Aorta (tissue), 5 donors: Measurements from ENCODE around the gene FBN1. TPM values are rescaled to one million over a fixed set of nuclear protein-coding genes. Genes with fewer than 3 reads are reported as not detected.

ENCODE experiments used
- ATAC-seq: fragments of 200-7000 bp; cut with Tn5 transposase; one replicate; pipeline ENCODE4 v1.9.1; 2022; ENCODE audit warnings: moderate library complexity; ENCODE audit not compliant: low FRiP score
- DNase-seq, 2 donors: peaks; one replicate each; pipeline ENCODE4 v3.0.0-alpha.2; 2020
- H3K27ac ChIP-seq, 2 donors: one replicate each; pipeline ENCODE4 v1.5.1; 2013; ENCODE audit warnings: low read length in 2 of 2, mild to moderate bottlenecking in 2 of 2, moderate library complexity in 2 of 2, control low read depth in 1 of 2, inconsistent platforms in 1 of 2, low read depth in 1 of 2
- H3K27me3 ChIP-seq, 2 donors: one replicate each; pipeline ENCODE4 v1.6.1; 2013; ENCODE audit warnings: control low read depth in 1 of 2, low read length in 1 of 2, mild to moderate bottlenecking in 1 of 2, moderate library complexity in 1 of 2; ENCODE audit not compliant: insufficient read depth in 2 of 2, control insufficient read depth in 1 of 2
- H3K36me3 ChIP-seq, 2 donors: one replicate each; pipeline ENCODE4 v1.6.1; 2013; ENCODE audit warnings: control low read depth in 1 of 2, low read length in 1 of 2, mild to moderate bottlenecking in 1 of 2; ENCODE audit not compliant: insufficient read depth in 2 of 2, control insufficient read depth in 1 of 2
- H3K4me1 ChIP-seq, 2 donors: one replicate each; pipeline ENCODE4 v1.6.1; 2013; ENCODE audit warnings: low read length in 2 of 2, control low read depth in 1 of 2, mild to moderate bottlenecking in 1 of 2, moderate library complexity in 1 of 2; ENCODE audit not compliant: insufficient read depth in 2 of 2, control insufficient read depth in 1 of 2
- H3K4me3 ChIP-seq, 2 donors: one replicate each; pipeline ENCODE4 v1.5.1; 2013; ENCODE audit warnings: low read length in 2 of 2, control low read depth in 1 of 2, mild to moderate bottlenecking in 1 of 2
- H3K9me3 ChIP-seq: one replicate; pipeline ENCODE4 v1.6.1; 2013; ENCODE audit warnings: mild to moderate bottlenecking, low read length; ENCODE audit not compliant: control insufficient read depth
- WGBS, 2 donors: extraction: QIAGEN DNeasy Blood & Tissue Kit; methylation state at CpG; one replicate each; pipeline ENCODE4 v1.1.7; 2013; 5-methylcytosine and 5-hydroxymethylcytosine counted together
- intact Hi-C, 2 donors: fragments of 100-400 bp; cut with DNase I; formaldehyde crosslinking; loops; one replicate each; pipeline versions ENCODE4 v1.14.2 to v1.15.0; 2022
- polyA plus RNA-seq, 2 donors: library from polyadenylated mRNA; stranded (reverse); fragments of 200-250 nt; gene quantifications; one replicate each; pipeline ENCODE4 v1.2.3, GENCODE V29; 2013
- total RNA-seq, 2 donors: library from RNA; stranded (reverse); fragmentation: NEBNext Ultra II Directional; extraction: Animal tissue kit (Norgen Biotek cat#: 25700); gene quantifications; one replicate each; pipeline ENCODE4 v1.2.1, GENCODE V29; 2021
- donor health status: healthy with polysubstance abuse.
- donor health status: Bipolar disorder and iron deficiency.
- donor health status: DM: no; HTN: no; CAD: no.
- donor health status: DM: no; HTN: no; CAD: no.
- donor health status: DM: yes; HTN: yes; CAD: no.

FBN1 gene
- total and polyA plus RNA-seq, 4 donors = 24.7 to 529 (median 141) TPM

- Histone ChIP-seq H3K36me3 (peaks cover 2 to 6% of the 10 kb centered on the region in 2 donors), H3K27me3 (no peaks in the 10 kb centered on the region), H3K4me1 (peaks cover 3 to 4% of the 10 kb centered on the region in 2 donors), H3K4me3 (no peak overlapping the region), H3K27ac (peak overlapping the region in 1 of 2 donors; percentile 36), H3K9me3 (no peaks in the 10 kb centered on the region)
- DNase-seq (peak in 1 of 2 donors; percentile 55), ATAC-seq (peak; percentile 75)
- intact Hi-C loops = no loop called here
- WGBS, 2 donors = 5 to 12% methylated on average over 6 of the region's 6 CpGs
Observed at GRCh38 chr15:48510976-48511375, 134.5 kb downstream of the FBN1 start.

GRCh38 chr15:48507416-48508065, 138.0 kb downstream of the FBN1 start:
- DNase-seq = no peak
- no peak overlapping the region for H3K4me3 ChIP-seq
- peaks cover 6 to 7% of the 10 kb centered on the region in 2 donors for H3K36me3 ChIP-seq
- peak; percentile 75 for ATAC-seq
- no peaks in the 10 kb centered on the region for H3K9me3 ChIP-seq
- peaks cover 3 to 4% of the 10 kb centered on the region in 2 donors for H3K4me1 ChIP-seq
- WGBS, 2 donors = 47 to 50% methylated on average over 2 of the region's 2 CpGs
- H3K27ac ChIP-seq = no peak overlapping the region
- intact Hi-C loops = loop anchor here (5.0 kb wide), 1 partner anchor 140 kb away; the partner anchor contains the start of gene FBN1 (in 2 of the 2)
- no peaks in the 10 kb centered on the region for H3K27me3 ChIP-seq

GRCh38 chr15:48505067-48505466, 140.4 kb downstream of the FBN1 start:
- Histone ChIP-seq H3K27me3 (no peaks in the 10 kb centered on the region), H3K4me1 (peaks cover 2 to 3% of the 10 kb centered on the region in 2 donors), H3K9me3 (no peaks in the 10 kb centered on the region), H3K36me3 (peaks cover 6 to 7% of the 10 kb centered on the region in 2 donors), H3K27ac (no peak overlapping the region), H3K4me3 (no peak overlapping the region)
- DNase-seq (no peak), ATAC-seq (no peak)
- WGBS, 2 donors = 76 to 89% methylated on average over 3 of the region's 3 CpGs
- intact Hi-C loops = loop anchor here (5.0 kb wide), 1 partner anchor 142 kb away; the partner anchor contains the start of gene FBN1 (in 2 of the 2)

GRCh38 chr15:48501208-48501607, 144.3 kb downstream of the FBN1 start:
- H3K4me3 ChIP-seq = no peak overlapping the region
- no peak overlapping the region for H3K27ac ChIP-seq
- intact Hi-C loops = no loop called here
- H3K36me3 ChIP-seq = peaks cover 6 to 7% of the 10 kb centered on the region in 2 donors
- no peaks in the 10 kb centered on the region for H3K9me3 ChIP-seq
- WGBS, 2 donors = 63 to 82% methylated on average over 1 of the region's 1 CpG
- no peak for ATAC-seq
- no peaks in the 10 kb centered on the region for H3K27me3 ChIP-seq
- H3K4me1 ChIP-seq = peaks cover 0 to 2% of the 10 kb centered on the region in 2 donors
- DNase-seq = no peak

GRCh38 chr15:48500595-48500994, 144.9 kb downstream of the FBN1 start:
- intact Hi-C loops = no loop called here
- Histone ChIP-seq H3K36me3 (peaks cover 6 to 7% of the 10 kb centered on the region in 2 donors), H3K4me1 (peaks cover 0 to 2% of the 10 kb centered on the region in 2 donors), H3K27me3 (no peaks in the 10 kb centered on the region), H3K27ac (no peak overlapping the region), H3K4me3 (no peak overlapping the region), H3K9me3 (no peaks in the 10 kb centered on the region)
- no peak for DNase-seq
- no peak for ATAC-seq
- 83 to 88% methylated on average over 4 of the region's 4 CpGs for WGBS, 2 donors

- Histone ChIP-seq H3K9me3 (no peaks in the 10 kb centered on the region), H3K4me1 (peaks cover 0 to 2% of the 10 kb centered on the region in 2 donors), H3K4me3 (no peak overlapping the region), H3K27ac (no peak overlapping the region), H3K36me3 (peaks cover 6 to 7% of the 10 kb centered on the region in 2 donors), H3K27me3 (no peaks in the 10 kb centered on the region)
- intact Hi-C loops = no loop called here
- no peak for DNase-seq
- no peak for ATAC-seq
Observed at GRCh38 chr15:48499978-48500377, 145.5 kb downstream of the FBN1 start.

- Histone ChIP-seq H3K4me3 (no peak overlapping the region), H3K4me1 (peaks cover 0 to 2% of the 10 kb centered on the region in 2 donors), H3K27ac (no peak overlapping the region), H3K36me3 (peaks cover 2 to 3% of the 10 kb centered on the region in 2 donors), H3K9me3 (no peaks in the 10 kb centered on the region), H3K27me3 (no peaks in the 10 kb centered on the region)
- intact Hi-C loops = no loop called here
- 87 to 90% methylated on average over 3 of the region's 3 CpGs for WGBS, 2 donors
- ATAC-seq (no peak), DNase-seq (no peak)
Observed at GRCh38 chr15:48498828-48499227, 146.7 kb downstream of the FBN1 start.

GRCh38 chr15:48494631-48495030, 150.9 kb downstream of the FBN1 start:
- intact Hi-C loops = no loop called here
- no peaks in the 10 kb centered on the region for H3K27me3 ChIP-seq
- H3K27ac ChIP-seq = no peak overlapping the region
- H3K36me3 ChIP-seq = peaks cover 8 to 13% of the 10 kb centered on the region in 2 donors
- no peak overlapping the region for H3K4me3 ChIP-seq
- no peaks in the 10 kb centered on the region for H3K9me3 ChIP-seq
- H3K4me1 ChIP-seq = peaks cover 2 to 7% of the 10 kb centered on the region in 2 donors
- 59 to 61% methylated on average over 2 of the region's 2 CpGs for WGBS, 2 donors
- DNase-seq = no peak
- ATAC-seq = no peak

- DNase-seq (no peak), ATAC-seq (no peak)
- intact Hi-C loops = no loop called here
- no peaks in the 10 kb centered on the region for H3K9me3 ChIP-seq
- peaks cover 2 to 7% of the 10 kb centered on the region in 2 donors for H3K4me1 ChIP-seq
- no peaks in the 10 kb centered on the region for H3K27me3 ChIP-seq
- peaks cover 8 to 13% of the 10 kb centered on the region in 2 donors for H3K36me3 ChIP-seq
- peak overlapping the region in 1 of 2 donors; percentile 15 for H3K27ac ChIP-seq
- WGBS, 2 donors = 41 to 44% methylated on average over 4 of the region's 4 CpGs
- no peak overlapping the region for H3K4me3 ChIP-seq
Observed at GRCh38 chr15:48493763-48494225, 151.7 kb downstream of the FBN1 start.
